ENCODE results near the gene BCOR.

Gene BCOR

GRCh38 chrX:40097504-40098263 is at the start of gene BCOR:
Gene BCOR (minus strand): TSS chrX:40097958. CDS start chrX:40077929, 20,029 bp downstream.
- DNase-seq: peak; percentile 45

GRCh38 chrX:40147126-40147952 is 49.6 kb upstream of the BCOR start:
- no peak for DNase-seq

- peak; percentile 52 for DNase-seq
Measured at GRCh38 chrX:40146262-40147125, 48.7 kb upstream of the BCOR start.

GRCh38 chrX:40145923-40146261 is 48.1 kb upstream of the BCOR start:
- DNase-seq: no peak

GRCh38 chrX:40145001-40145922 is 47.5 kb upstream of the BCOR start:
- no peak for DNase-seq

GRCh38 chrX:40144576-40144975 is 46.8 kb upstream of the BCOR start:
- DNase-seq: no peak

- no peak for DNase-seq
Measured at GRCh38 chrX:40143987-40144386, 46.2 kb upstream of the BCOR start.

- no peak for DNase-seq
Measured at GRCh38 chrX:40143001-40143400, 45.2 kb upstream of the BCOR start.

GRCh38 chrX:40142417-40142816 is 44.7 kb upstream of the BCOR start:
- no peak for DNase-seq

- DNase-seq: no peak
Measured at GRCh38 chrX:40140706-40141499, 43.1 kb upstream of the BCOR start.

GRCh38 chrX:40132751-40133150 is 35.0 kb upstream of the BCOR start:
- DNase-seq: no peak

- no peak for DNase-seq
Measured at GRCh38 chrX:40131654-40132337, 34.0 kb upstream of the BCOR start.

- no peak for DNase-seq
Measured at GRCh38 chrX:40130207-40130606, 32.4 kb upstream of the BCOR start.

- no peak for DNase-seq
Measured at GRCh38 chrX:40127052-40127451, 29.3 kb upstream of the BCOR start.

- DNase-seq: no peak
Measured at GRCh38 chrX:40122487-40122886, 24.7 kb upstream of the BCOR start.

- no peak for DNase-seq
Measured at GRCh38 chrX:40121618-40122017, 23.9 kb upstream of the BCOR start.

- DNase-seq: peak; percentile 87
Measured at GRCh38 chrX:40120838-40121580, 23.3 kb upstream of the BCOR start.

GRCh38 chrX:40117715-40118285 is 20.0 kb upstream of the BCOR start:
- no peak for DNase-seq

GRCh38 chrX:40116925-40117324 is 19.2 kb upstream of the BCOR start:
- no peak for DNase-seq

- no peak for DNase-seq
Measured at GRCh38 chrX:40112996-40113395, 15.2 kb upstream of the BCOR start.

All from NCI-H510A treated with DMSO at 0.1 percent for 48 hours (cell line).